H54 (cell line): ENCODE data around the gene OR1N1.
"Not testable (repeated sequence)": the region's sequence is repeated elsewhere in the genome, so short reads cannot be mapped to it uniquely, and the experiment has no call there.

Experiments used
- DNase-seq: peaks from one replicate; pipeline ENCODE4 v3.0.0; 2011; ENCODE audit warnings: low spot score, mixed read lengths; ENCODE audit not compliant: insufficient read length
- FAIRE-seq: peaks from 3 replicates; lab custom pipeline; 2011; peaks lifted over from hg19 to GRCh38; lab: Jason Lieb, UNC
- POLR2A ChIP-seq: IDR thresholded peaks from 2 replicates; pipeline ENCODE4 v1.6.1; 2011; ENCODE audit warnings: low read depth, mild to moderate bottlenecking, low read length

Gene OR1N1

GRCh38 chr9:122527193-122527592, at the start of gene OR1N1:
TSS of gene OR1N1 (minus strand) at chr9:122527293. CDS start at chr9:122527293, 0 bp downstream.
- no peak for FAIRE-seq
- no peak for DNase-seq
- no peak for TF ChIP-seq POLR2A

GRCh38 chr9:122572456-122572855, 45.4 kb upstream of the OR1N1 start:
- DNase-seq = no peak
- no peak for FAIRE-seq
- no peak for TF ChIP-seq POLR2A

GRCh38 chr9:122567901-122568300, 40.8 kb upstream of the OR1N1 start:
- DNase-seq (no peak), FAIRE-seq (no peak)
- no peak for TF ChIP-seq POLR2A

GRCh38 chr9:122562134-122562760, 35.2 kb upstream of the OR1N1 start:
- no peak for TF ChIP-seq POLR2A
- FAIRE-seq (no peak), DNase-seq (no peak)

- FAIRE-seq (no peak), DNase-seq (no peak)
- TF ChIP-seq POLR2A = no peak
These were observed 34.4 kb upstream of the OR1N1 start for GRCh38 chr9:122561446-122561845.

- no peak for FAIRE-seq
- DNase-seq = no peak
- TF ChIP-seq POLR2A = no peak
These were observed 25.7 kb upstream of the OR1N1 start, which contains the start of gene OR1N2 for GRCh38 chr9:122552812-122553211. TSS of gene OR1N2 (plus strand) at chr9:122553112. CDS start at chr9:122553212, 100 bp downstream.

GRCh38 chr9:122551371-122551770, 24.3 kb upstream of the OR1N1 start:
- DNase-seq = no peak
- TF ChIP-seq POLR2A = no peak
- no peak for FAIRE-seq

GRCh38 chr9:122546196-122546595, 19.1 kb upstream of the OR1N1 start:
- DNase-seq = no peak
- FAIRE-seq = no peak
- TF ChIP-seq POLR2A = no peak

GRCh38 chr9:122538757-122539156, 11.7 kb upstream of the OR1N1 start:
- FAIRE-seq (no peak), DNase-seq (no peak)
- TF ChIP-seq POLR2A = no peak

- DNase-seq, FAIRE-seq: not testable (repeated sequence)
These were observed 10.0 kb upstream of the OR1N1 start for GRCh38 chr9:122537066-122537465.

- TF ChIP-seq POLR2A = no peak
- DNase-seq = no peak
- no peak for FAIRE-seq
These were observed 9.0 kb upstream of the OR1N1 start for GRCh38 chr9:122536134-122536533.

GRCh38 chr9:122531157-122531556, 4.1 kb upstream of the OR1N1 start:
- not testable (repeated sequence) for DNase-seq, FAIRE-seq

GRCh38 chr9:122526602-122527001, 491 bp downstream of the OR1N1 start:
- no peak for TF ChIP-seq POLR2A
- no peak for FAIRE-seq
- no peak for DNase-seq

- FAIRE-seq = peak; percentile 11
- no peak for DNase-seq
- no peak for TF ChIP-seq POLR2A
These were observed 7.7 kb downstream of the OR1N1 start for GRCh38 chr9:122519376-122519775.

- DNase-seq = no peak
- TF ChIP-seq POLR2A = no peak
- FAIRE-seq = no peak
These were observed 8.3 kb downstream of the OR1N1 start, which contains the start of gene OR1J4 for GRCh38 chr9:122518841-122519240. TSS of gene OR1J4 (plus strand) at chr9:122519141. CDS start at chr9:122519141, 0 bp downstream.
